ENCODE results near the gene FMO5.

DNA sequence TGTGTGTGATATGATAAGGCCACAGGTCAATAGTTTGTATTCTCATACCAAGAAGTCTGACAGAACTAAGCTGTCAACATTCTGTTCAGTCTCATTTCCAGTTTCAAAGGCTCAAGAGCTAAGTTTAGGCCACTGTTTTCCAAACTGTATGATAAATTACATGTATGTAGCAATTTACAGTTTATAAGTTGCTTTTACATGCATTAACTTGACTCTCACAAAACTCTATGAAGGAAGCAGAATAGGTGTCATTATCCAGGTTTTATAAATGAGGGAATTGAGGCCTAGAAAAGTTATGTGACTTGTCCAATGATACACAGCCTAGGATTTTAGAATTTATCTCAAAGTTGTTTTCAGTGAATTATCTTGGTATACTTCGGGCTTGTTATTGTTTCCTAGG is 23.4 kb downstream of the FMO5 start:
- no peak for TF ChIP-seq EZH2 (IDR thresholded peaks at IDR 0.05; ENCODE audit: borderline replicate concordance, insufficient read depth, low read depth, low read length, poor library complexity, severe bottlenecking)
- TF ChIP-seq CTCF (IDR thresholded peaks at IDR 0.05), result no peak

Data from B cell (primary cell).